ENCODE data around the gene CDADC1. TPM values are rescaled to one million over a fixed set of nuclear protein-coding genes. Genes with fewer than 3 reads are reported as not detected.

CDADC1 gene
- total and polyA plus RNA-seq, 10 of the 15 experiments (the other 5 are each of a cell fraction or from before 2014, with no cell fraction given): 2.6 to 7.3 (median 5.2) TPM

DNA sequence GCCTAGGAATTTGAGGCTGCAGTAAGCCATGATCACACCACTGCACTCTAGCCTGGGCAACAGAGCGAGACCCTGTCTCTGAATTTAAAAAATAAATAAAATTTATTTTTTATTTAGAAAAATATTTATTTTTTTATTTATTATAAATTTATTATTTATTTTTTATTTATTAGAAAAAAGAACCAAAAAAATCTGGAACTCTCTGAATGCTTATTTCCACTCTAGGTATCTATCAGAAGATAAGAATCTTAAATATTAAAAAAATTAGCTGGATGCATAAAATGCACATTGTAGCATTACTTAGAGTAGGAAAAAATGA, 82.8 kb downstream of the CDADC1 start:
- no peak for ATAC-seq
- H3K4me1 ChIP-seq (ENCODE audit: control insufficient read depth, insufficient read depth, low read length): no peaks in the 10 kb centered on the region
- BruUV-seq (replicated peaks): no TSS peak
- TF ChIP-seq LARP7 (IDR thresholded peaks at IDR 0.05) (no peak), BHLHE40 (IDR thresholded peaks at IDR 0.05; ENCODE audit: borderline replicate concordance in 1 of 2, low read depth in 2 of 2, low read length in 1 of 2) (no peak), PAX8 (IDR thresholded peaks at IDR 0.05) (no peak)
- H3K9me3 ChIP-seq (replicated peaks; ENCODE audit: control insufficient read depth, insufficient read depth, low read length): no peaks in the 10 kb centered on the region
- no peak overlapping the region for H2AFZ ChIP-seq (ENCODE audit: control insufficient read depth, low read depth, low read length)
- ChIA-PET SMC1A (ENCODE audit: uncharacterized antibody, unreplicated experiment) (no interaction called here), CTCF (no interaction called here), POLR2A (no interaction called here), RAD21 (ENCODE audit: unreplicated experiment) (no interaction called here)
- no peak overlapping the region for H3K9ac ChIP-seq (ENCODE audit: control insufficient read depth, insufficient read depth, low read length)
- H3K36me3 ChIP-seq (ENCODE audit: control insufficient read depth in 2 of 2, insufficient read depth in 2 of 2, low read length in 1 of 2): no peaks in the 10 kb centered on the region
- in situ Hi-C loops (cut with MboI): no loop called here
- H3K27me3 ChIP-seq (replicated peaks in 1 of 2; ENCODE audit: control insufficient read depth in 2 of 2, insufficient read depth in 2 of 2, low read length in 1 of 2): no peaks in the 10 kb centered on the region
- H3K4me3 ChIP-seq: no peak overlapping the region
- WGBS (ENCODE audit: insufficient coverage, insufficient replicate concordance, low lambda C conversion rate, missing lambda C conversion rate): 100% methylated on average over 1 of the region's 1 CpG
- no peaks in the 10 kb centered on the region for H3K79me2 ChIP-seq (ENCODE audit: control insufficient read depth, insufficient read depth, low read length)
- H4K20me1 ChIP-seq (ENCODE audit: control insufficient read depth, insufficient read depth): no peaks in the 10 kb centered on the region
- intact Hi-C loops (cut with micrococcal nuclease; ENCODE audit: unreplicated experiment): no loop called here
- FAIRE-seq: no peak
- no peak overlapping the region for H3K4me2 ChIP-seq (ENCODE audit: control insufficient read depth, insufficient read depth)
- no peak for DNase-seq (ENCODE audit: low read depth, low spot score)
- H3K27ac ChIP-seq (ENCODE audit: control insufficient read depth, insufficient read depth): no peak overlapping the region

DNA sequence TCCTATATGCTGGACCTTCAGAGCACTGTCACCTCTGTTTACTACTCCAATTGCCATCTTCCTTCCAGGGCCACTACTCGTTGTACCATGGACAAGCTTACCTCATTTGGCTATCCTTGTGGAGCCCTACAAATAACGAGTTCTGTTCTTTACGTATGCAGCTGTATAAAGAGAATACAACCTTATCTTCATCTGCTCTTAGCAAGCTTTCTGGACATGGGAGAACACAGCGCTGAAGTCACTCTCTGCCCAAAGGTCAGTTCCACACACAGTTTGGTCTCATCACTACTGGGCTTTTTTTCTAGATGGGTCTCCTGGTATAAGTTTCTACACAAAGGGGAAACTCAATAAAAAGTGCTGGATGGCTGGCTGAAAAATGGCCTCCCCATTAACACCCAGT, 88.9 kb downstream of the CDADC1 start:
- BruUV-seq (replicated peaks): no TSS peak
- WGBS (ENCODE audit: insufficient coverage, insufficient replicate concordance, low lambda C conversion rate, missing lambda C conversion rate): 55% methylated on average over 4 of the region's 4 CpGs
- SMC1A ChIA-PET (ENCODE audit: uncharacterized antibody, unreplicated experiment): interaction anchor here (0.7 kb wide), 1 partner anchor 182 kb away, joined by 3 read pairs; no protein-coding TSS in a partner anchor
- no peak overlapping the region for H3K4me2 ChIP-seq (ENCODE audit: control insufficient read depth, insufficient read depth)
- H3K4me1 ChIP-seq (ENCODE audit: control insufficient read depth, insufficient read depth, low read length): no peaks in the 10 kb centered on the region
- H2AFZ ChIP-seq (ENCODE audit: control insufficient read depth, low read depth, low read length): no peak overlapping the region
- no peak overlapping the region for H3K9ac ChIP-seq (ENCODE audit: control insufficient read depth, insufficient read depth, low read length)
- CTCF ChIA-PET: interaction anchor here (0.9 kb wide), 1 partner anchor 14 kb away, joined by 3 read pairs; no protein-coding TSS in a partner anchor
- no peak overlapping the region for H3K4me3 ChIP-seq
- no peak overlapping the region for H3K27ac ChIP-seq (ENCODE audit: control insufficient read depth, insufficient read depth)
- DNase-seq (ENCODE audit: low read depth, low spot score) (no peak), ATAC-seq (no peak), FAIRE-seq (no peak)
- no peaks in the 10 kb centered on the region for H4K20me1 ChIP-seq (ENCODE audit: control insufficient read depth, insufficient read depth)
- POLR2A ChIA-PET: interaction anchor here (0.5 to 0.6 kb wide), 2 partner anchors 99 to 283 kb away, joined by 3 to 6 read pairs; no protein-coding TSS in a partner anchor
- intact Hi-C loops (cut with micrococcal nuclease; ENCODE audit: unreplicated experiment) (no loop called here), in situ Hi-C loops (cut with MboI) (no loop called here)
- RAD21 ChIA-PET (ENCODE audit: unreplicated experiment): no interaction called here
- H3K79me2 ChIP-seq (ENCODE audit: control insufficient read depth, insufficient read depth, low read length): no peaks in the 10 kb centered on the region
- H3K36me3 ChIP-seq (ENCODE audit: control insufficient read depth in 2 of 2, insufficient read depth in 2 of 2, low read length in 1 of 2): no peaks in the 10 kb centered on the region
- H3K27me3 ChIP-seq (replicated peaks in 1 of 2; ENCODE audit: control insufficient read depth in 2 of 2, insufficient read depth in 2 of 2, low read length in 1 of 2): no peaks in the 10 kb centered on the region
- no peaks in the 10 kb centered on the region for H3K9me3 ChIP-seq (replicated peaks; ENCODE audit: control insufficient read depth, insufficient read depth, low read length)
- no peak for TF ChIP-seq KDM1A (IDR thresholded peaks at IDR 0.05; ENCODE audit: borderline replicate concordance)
- no peak for TF ChIP-seq IRF3 (IDR thresholded peaks at IDR 0.05)
- no peak for TF ChIP-seq TCF12 (IDR thresholded peaks at IDR 0.05; ENCODE audit: low read depth, low read length)
- TF ChIP-seq ZNF384 (IDR thresholded peaks at IDR 0.05; ENCODE audit: borderline replicate concordance, low read depth, low read length): no peak
- no peak for TF ChIP-seq PML (IDR thresholded peaks at IDR 0.05; ENCODE audit: low read length)
- no peak for TF ChIP-seq NRF1 (conservative IDR thresholded peaks at IDR 0.05; ENCODE audit: low read depth, low read length)
- no peak for TF ChIP-seq BCL3 (IDR thresholded peaks at IDR 0.05; ENCODE audit: borderline replicate concordance, insufficient read depth, low read depth, low read length, poor library complexity, severe bottlenecking)
- no peak for TF ChIP-seq ETV6 (conservative IDR thresholded peaks at IDR 0.05 in 1 of 2, IDR thresholded peaks at IDR 0.05 in 1 of 2; ENCODE audit: borderline replicate concordance in 1 of 2, low read depth in 1 of 2)
- TF ChIP-seq SPI1 (IDR thresholded peaks at IDR 0.05; ENCODE audit: borderline replicate concordance, insufficient read depth, low read depth, low read length): no peak
- no peak for TF ChIP-seq CEBPB (IDR thresholded peaks at IDR 0.05; ENCODE audit: borderline replicate concordance in 1 of 2, low read depth in 2 of 2, low read length in 2 of 2)
- TF ChIP-seq, protein P1, sequence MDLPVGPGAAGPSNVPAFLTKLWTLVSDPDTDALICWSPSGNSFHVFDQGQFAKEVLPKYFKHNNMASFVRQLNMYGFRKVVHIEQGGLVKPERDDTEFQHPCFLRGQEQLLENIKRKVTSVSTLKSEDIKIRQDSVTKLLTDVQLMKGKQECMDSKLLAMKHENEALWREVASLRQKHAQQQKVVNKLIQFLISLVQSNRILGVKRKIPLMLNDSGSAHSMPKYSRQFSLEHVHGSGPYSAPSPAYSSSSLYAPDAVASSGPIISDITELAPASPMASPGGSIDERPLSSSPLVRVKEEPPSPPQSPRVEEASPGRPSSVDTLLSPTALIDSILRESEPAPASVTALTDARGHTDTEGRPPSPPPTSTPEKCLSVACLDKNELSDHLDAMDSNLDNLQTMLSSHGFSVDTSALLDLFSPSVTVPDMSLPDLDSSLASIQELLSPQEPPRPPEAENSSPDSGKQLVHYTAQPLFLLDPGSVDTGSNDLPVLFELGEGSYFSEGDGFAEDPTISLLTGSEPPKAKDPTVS (IDR thresholded peaks at IDR 0.05; ENCODE audit: low read depth, low read length): no peak
- TF ChIP-seq RFX5 (IDR thresholded peaks at IDR 0.05; ENCODE audit: low read depth, low read length): no peak

Data from GM12878 (cell line).